GM12878 (cell line): ENCODE results near the gene PIGL. TPM values are rescaled to one million over a fixed set of nuclear protein-coding genes. Genes with fewer than 3 reads are reported as not detected.

ENCODE experiments used
- ATAC-seq: fragments of 200-7000 bp; cut with Tn5 transposase; 3 replicates; pipeline ENCODE4 v1.9.1; 2020; ENCODE audit warnings: mild to moderate bottlenecking, moderate library complexity
- BruUV-seq: library from RNA; stranded (reverse); fragments of 400-500 nt; replicated peaks from 2 replicates; lab custom pipeline; 2021; lab: Mats Ljungman, UMichigan
- CTCF ChIA-PET: fragments of 300-600 bp; sonication (Branson Sonifier 250); formaldehyde crosslinking; extraction: SDS; loops from one replicate; lab custom pipeline; 2021; ENCODE audit warnings: inconsistent platforms; lab: Yijun Ruan, JAX
- POLR2A ChIA-PET: fragments of 350-600 bp; formaldehyde crosslinking; extraction: SDS; loops from one replicate; lab custom pipeline; 2021; ENCODE audit warnings: inconsistent platforms; lab: Charles Lee
- RAD21 ChIA-PET: fragments of 300-600 bp; sonication (Branson Sonifier 250); formaldehyde crosslinking; loops from one replicate; lab custom pipeline; 2023; ENCODE audit warnings: antibody characterized with exemption; ENCODE audit not compliant: unreplicated experiment; lab: Charles Lee
- SMC1A ChIA-PET: fragments of 300-600 bp; sonication (Branson Sonifier 250); formaldehyde crosslinking; loops from one replicate; lab custom pipeline; 2023; ENCODE audit not compliant: unreplicated experiment, uncharacterized antibody; lab: Charles Lee
- DNase-seq: peaks from one replicate; pipeline ENCODE4 v3.0.0-alpha.2; 2011; ENCODE audit warnings: low read depth, low spot score
- FAIRE-seq: peaks from 3 replicates; lab custom pipeline; 2011; peaks lifted over from hg19 to GRCh38; lab: Jason Lieb, UNC
- H2AFZ ChIP-seq: 2 replicates; pipeline ENCODE4 v1.6.0; 2011; ENCODE audit warnings: low read depth, low read length, control low read depth; ENCODE audit not compliant: control insufficient read depth
- H3K27ac ChIP-seq: 2 replicates; pipeline ENCODE4 v1.5.1; 2011; ENCODE audit warnings: control low read depth; ENCODE audit not compliant: control insufficient read depth, insufficient read depth
- H3K27me3 ChIP-seq, 2 experiments: replicated peaks in 1 of 2; 2 replicates each; pipeline versions ENCODE4 v1.6.0 to v1.6.1; 2011; ENCODE audit warnings: low read length in 1 of 2; ENCODE audit not compliant: control insufficient read depth in 2 of 2, insufficient read depth in 2 of 2
- H3K36me3 ChIP-seq, 2 experiments: 2 replicates each; pipeline ENCODE4 v1.5.1; 2011; ENCODE audit warnings: low read length in 1 of 2; ENCODE audit not compliant: control insufficient read depth in 2 of 2, insufficient read depth in 2 of 2
- H3K4me1 ChIP-seq: 2 replicates; pipeline ENCODE4 v1.6.1; 2011; ENCODE audit warnings: mild to moderate bottlenecking, low read length, moderate library complexity, mixed read lengths; ENCODE audit not compliant: control insufficient read depth, insufficient read depth
- H3K4me2 ChIP-seq: 2 replicates; pipeline ENCODE4 v1.6.0; 2011; ENCODE audit warnings: control low read depth; ENCODE audit not compliant: control insufficient read depth, insufficient read depth
- H3K4me3 ChIP-seq: fragments of 200-600 bp; sonication (generic); 2 replicates; pipeline ENCODE4 v1.5.1; 2016
- H3K79me2 ChIP-seq: 2 replicates; pipeline ENCODE4 v1.6.0; 2011; ENCODE audit warnings: low read length; ENCODE audit not compliant: control insufficient read depth, insufficient read depth
- H3K9ac ChIP-seq: 2 replicates; pipeline ENCODE4 v1.8.0; 2011; ENCODE audit warnings: low read length, control low read depth, mixed read lengths; ENCODE audit not compliant: control insufficient read depth, insufficient read depth
- H3K9me3 ChIP-seq: replicated peaks from 3 replicates; pipeline ENCODE4 v1.5.1; 2011; ENCODE audit warnings: mild to moderate bottlenecking, low read length; ENCODE audit not compliant: control insufficient read depth, insufficient read depth
- H4K20me1 ChIP-seq: 2 replicates; pipeline ENCODE4 v1.6.0; 2011; ENCODE audit not compliant: control insufficient read depth, insufficient read depth
- CEBPB ChIP-seq, 2 experiments: fragments of 150-350 bp in 1 of 2; IDR thresholded peaks; 2 replicates each; pipeline ENCODE4 v1.6.1; 2012 to 2014; ENCODE audit warnings: low read depth in 2 of 2, low read length in 2 of 2, borderline replicate concordance in 1 of 2, inconsistent platforms in 1 of 2
- CREB1 ChIP-seq: IDR thresholded peaks from 2 replicates; pipeline ENCODE4 v1.6.1; 2012; ENCODE audit warnings: low read depth, mild to moderate bottlenecking, inconsistent platforms
- CTCF ChIP-seq, 3 experiments: IDR thresholded peaks in 2 of 3; conservative IDR thresholded peaks in 1 of 3; 2 replicates each; pipeline ENCODE4 v1.5.1; 2011; ENCODE audit warnings: low read depth in 3 of 3, low read length in 3 of 3, mild to moderate bottlenecking in 3 of 3, control low read depth in 2 of 3, moderate library complexity in 2 of 3, inconsistent platforms in 1 of 3, mixed read lengths in 1 of 3; ENCODE audit not compliant: control insufficient read depth in 2 of 3, insufficient read depth in 1 of 3; ENCODE audit errors: extremely low read depth in 1 of 3
- DPF2 ChIP-seq: fragments of 450-650 bp; IDR thresholded peaks from 2 replicates; pipeline ENCODE4 v1.6.1; 2017; ENCODE audit warnings: mild to moderate bottlenecking
- FOXM1 ChIP-seq: IDR thresholded peaks from 2 replicates; pipeline ENCODE4 v1.6.1; 2012; ENCODE audit warnings: low read depth, mild to moderate bottlenecking, inconsistent platforms, low read length, moderate library complexity
- GATAD2B ChIP-seq: fragments of 450-650 bp; conservative IDR thresholded peaks from 2 replicates; pipeline ENCODE4 v1.6.1; 2017; ENCODE audit warnings: low read depth, mild to moderate bottlenecking, moderate library complexity
- LARP7 ChIP-seq: fragments of 450-650 bp; IDR thresholded peaks from 2 replicates; pipeline ENCODE4 v1.6.1; 2017; ENCODE audit warnings: mild to moderate bottlenecking
- MXI1 ChIP-seq: fragments of 150-350 bp; IDR thresholded peaks from 2 replicates; pipeline ENCODE4 v1.6.1; 2011; ENCODE audit warnings: low read depth, mild to moderate bottlenecking, inconsistent platforms, low read length, improper control_type of control experiment
- PRDM15 ChIP-seq: fragments of 450-650 bp; formaldehyde crosslinking; IDR thresholded peaks from 2 replicates; pipeline ENCODE4 v1.4.0; 2020; ENCODE audit warnings: mild to moderate bottlenecking, moderate library complexity
- RAD21 ChIP-seq: IDR thresholded peaks from 2 replicates; pipeline ENCODE4 v1.6.1; 2011; ENCODE audit warnings: mild to moderate bottlenecking, low read depth, low read length, moderate library complexity; ENCODE audit not compliant: insufficient read depth
- STAT1 ChIP-seq: fragments of 450-650 bp; conservative IDR thresholded peaks from 2 replicates; pipeline ENCODE4 v1.6.1; 2014; ENCODE audit warnings: antibody characterized with exemption, mild to moderate bottlenecking
- WGBS: methylation state at CpG from one replicate; pipeline ENCODE4 v1.1.6; 2016; ENCODE audit warnings: low lambda C conversion rate; ENCODE audit not compliant: insufficient replicate concordance, insufficient coverage; ENCODE audit errors: missing lambda C conversion rate; 5-methylcytosine and 5-hydroxymethylcytosine counted together
- in situ Hi-C: fragments of 300-500 bp; cut with MboI; formaldehyde crosslinking; loops from 9 replicates; pipeline ENCODE4 v1.14.3; 2018; ENCODE audit warnings: mixed read lengths
- intact Hi-C: fragments of 100-400 bp; cut with micrococcal nuclease; formaldehyde crosslinking; loops from one replicate; pipeline ENCODE4 v1.14.2; 2022; ENCODE audit not compliant: unreplicated experiment
- polyA plus RNA-seq, 11 experiments: library from polyadenylated mRNA; depleted of rRNA in 4 of 11; unstranded in 6 of 11; stranded (reverse) in 5 of 11; fragments of >200 nt; fragmentation: Nextera tagmentation in 4 of 11; fragmentation: Illumina TruSeq in 1 of 11; extraction: Ambion mirVana in 4 of 11; extraction: Trizol in 1 of 11; gene quantifications; 1 replicate in 1 of 11; 2 replicates in 10 of 11; pipeline versions ENCODE4 v1.2.1 to v1.2.3, GENCODE V29; 2011 to 2016; ENCODE audit warnings: inconsistent platforms in 2 of 11, missing spikeins in 2 of 11, low read depth in 1 of 11
- total RNA-seq, 4 experiments: library from RNA; depleted of rRNA in 3 of 4; stranded (reverse); fragments of >200 nt in 3 of 4; fragmentation: Illumina TruSeq in 1 of 4; extraction: Trizol in 1 of 4; gene quantifications; 2 replicates each; pipeline versions ENCODE4 v1.2.1 to v1.2.3, GENCODE V29; 2013 to 2021

Gene PIGL
- total and polyA plus RNA-seq, 10 of the 15 experiments (the other 5 are each of a cell fraction or from before 2014, with no cell fraction given): 25.9 to 52.5 (median 30.2) TPM

GRCh38 chr17:16304830-16305229 lies 87.8 kb downstream of the PIGL start:
- Histone ChIP-seq H2AFZ (no peak overlapping the region), H4K20me1 (no peaks in the 10 kb centered on the region), H3K4me3 (no peak overlapping the region), H3K4me1 (no peaks in the 10 kb centered on the region), H3K27ac (no peak overlapping the region), H3K27me3 (no peaks in the 10 kb centered on the region), H3K79me2 (no peaks in the 10 kb centered on the region), H3K9me3 (no peaks in the 10 kb centered on the region), H3K9ac (no peak overlapping the region), H3K4me2 (no peak overlapping the region), H3K36me3 (no peaks in the 10 kb centered on the region; a peak in 1 of 4 replicates)
- WGBS: 80% methylated on average over 3 of the region's 3 CpGs
- ChIA-PET CTCF (interaction anchor here (0.7 to 5.4 kb wide), 20 partner anchors 10 to 217 kb away, joined by 3 to 37 read pairs (median 4); partner anchors contain the start of genes CENPV and TRPV2), RAD21 (interaction anchor here (1.0 to 2.5 kb wide), 9 partner anchors 14 to 217 kb away, joined by 3 to 13 read pairs (median 6); partner anchors contain the start of gene TRPV2), POLR2A (interaction anchor here (0.6 to 1.0 kb wide), 2 partner anchors 49 to 111 kb away, joined by 3 read pairs; partner anchors contain the start of gene TRPV2), SMC1A (interaction anchor here (0.7 to 3.4 kb wide), 15 partner anchors 8 to 217 kb away, joined by 3 to 16 read pairs (median 4); partner anchors contain the start of gene TRPV2)
- TF ChIP-seq RAD21 (peak; percentile 45), CTCF (IDR thresholded peaks at IDR 0.05 in 2 of 3, conservative IDR thresholded peaks at IDR 0.05 in 1 of 3; ENCODE audit: control insufficient read depth in 2 of 3, extremely low read depth in 1 of 3, insufficient read depth in 1 of 3, low read depth in 3 of 3, low read length in 3 of 3) (peak; percentile 46 to 61 (median 51)), LARP7 (no peak)
- DNase-seq (no peak), FAIRE-seq (peak; percentile 81), ATAC-seq (peak; percentile 78)
- intact Hi-C loops (no loop called here), in situ Hi-C loops (no loop called here)
- BruUV-seq: no TSS peak

DNA sequence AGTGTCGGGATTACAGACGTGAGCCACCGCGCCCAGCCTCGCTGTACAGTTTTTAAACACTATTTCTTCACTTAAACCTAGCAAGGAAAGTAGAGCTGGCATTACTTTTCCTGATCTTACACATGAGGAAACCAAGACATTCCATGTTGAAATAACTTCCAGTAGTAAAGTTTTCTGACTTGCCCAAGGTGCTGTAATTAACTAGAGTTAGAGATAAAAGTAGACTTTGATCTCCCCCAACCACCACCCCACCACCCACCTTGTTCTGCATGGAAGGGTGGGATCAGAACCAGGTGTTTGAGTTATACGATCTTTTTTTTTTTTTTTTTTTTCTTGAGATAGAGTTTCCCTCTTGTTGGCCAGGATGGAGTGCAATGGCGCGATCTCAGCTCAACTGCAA lies 89.2 kb downstream of the PIGL start:
- POLR2A ChIA-PET: no interaction called here
- Histone ChIP-seq H3K9ac (no peak overlapping the region), H3K4me3 (no peak overlapping the region), H3K36me3 (no peaks in the 10 kb centered on the region; a peak in 1 of 4 replicates), H4K20me1 (no peaks in the 10 kb centered on the region), H3K4me2 (no peak overlapping the region), H3K27ac (no peak overlapping the region), H2AFZ (no peak overlapping the region), H3K27me3 (no peaks in the 10 kb centered on the region), H3K9me3 (no peaks in the 10 kb centered on the region), H3K79me2 (no peaks in the 10 kb centered on the region), H3K4me1 (no peaks in the 10 kb centered on the region)
- no TSS peak for BruUV-seq
- CTCF ChIA-PET: interaction anchor here (1.4 to 5.4 kb wide), 9 partner anchors 8 to 147 kb away, joined by 3 to 37 read pairs (median 11); partner anchors contain the start of gene CENPV
- SMC1A ChIA-PET: interaction anchor here (1.0 to 1.9 kb wide), 6 partner anchors 8 to 215 kb away, joined by 3 to 8 read pairs (median 6); no protein-coding TSS in a partner anchor
- intact Hi-C loops: no loop called here
- DNase-seq (no peak), FAIRE-seq (no peak), ATAC-seq (no peak)
- RAD21 ChIA-PET: interaction anchor here (1.4 to 2.5 kb wide), 4 partner anchors 45 to 215 kb away, joined by 4 to 13 read pairs (median 8); partner anchors contain the start of gene TRPV2
- WGBS: 76% methylated on average over 8 of the region's 8 CpGs
- in situ Hi-C loops: no loop called here
- TF ChIP-seq STAT1 (no peak), DPF2 (no peak), GATAD2B (no peak), CEBPB (IDR thresholded peaks at IDR 0.05; ENCODE audit: borderline replicate concordance in 1 of 2, low read depth in 2 of 2, low read length in 2 of 2) (no peak), CREB1 (no peak), MXI1 (no peak), PRDM15 (CRISPR knock-in tag) (no peak), FOXM1 (no peak)
